ENCODE measurements around the gene FAM117B.

Gene FAM117B

GRCh38 chr2:202814226-202814625 is 179.5 kb downstream of the FAM117B start:
- DNase-seq (ENCODE audit: low spot score), result no peak

- peak; percentile 19 for DNase-seq (ENCODE audit: low spot score)
Measured at GRCh38 chr2:202815548-202816360, 181.0 kb downstream of the FAM117B start.

DNA sequence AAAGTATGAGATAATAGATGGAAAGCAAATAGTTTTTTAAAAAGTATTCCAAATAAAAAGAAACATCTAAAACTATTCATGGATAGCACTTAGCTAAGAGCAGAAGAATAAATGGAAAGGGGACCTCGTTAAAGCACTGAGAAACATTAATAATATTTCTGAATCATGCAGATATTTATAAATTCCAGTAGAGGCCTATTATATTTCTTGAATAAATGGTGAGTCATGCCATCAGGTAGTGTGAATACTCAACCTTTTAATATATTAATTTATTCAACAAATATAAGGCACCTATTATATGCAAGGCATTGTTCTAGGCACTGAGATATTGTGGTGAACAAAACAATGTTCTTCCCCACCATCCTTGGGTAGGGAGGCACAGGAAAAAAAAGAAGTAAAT is 183.0 kb downstream of the FAM117B start:
- no peak for DNase-seq (ENCODE audit: low spot score)

- DNase-seq (ENCODE audit: low spot score), result no peak
Measured at GRCh38 chr2:202818321-202818720, 183.6 kb downstream of the FAM117B start.

Data from AG08395 (cell line).